GM12878 (cell line): ENCODE measurements around the gene ZNF234. TPM values are rescaled to one million over a fixed set of nuclear protein-coding genes. Genes with fewer than 3 reads are reported as not detected.

ENCODE experiments used
- ATAC-seq: fragments of 200-7000 bp; cut with Tn5 transposase; 3 replicates; pipeline ENCODE4 v1.9.1; 2020; ENCODE audit warnings: mild to moderate bottlenecking, moderate library complexity
- BruUV-seq: library from RNA; stranded (reverse); fragments of 400-500 nt; replicated peaks from 2 replicates; lab custom pipeline; 2021; lab: Mats Ljungman, UMichigan
- CTCF ChIA-PET: fragments of 300-600 bp; sonication (Branson Sonifier 250); formaldehyde crosslinking; extraction: SDS; loops from one replicate; lab custom pipeline; 2021; ENCODE audit warnings: inconsistent platforms; lab: Yijun Ruan, JAX
- POLR2A ChIA-PET: fragments of 350-600 bp; formaldehyde crosslinking; extraction: SDS; loops from one replicate; lab custom pipeline; 2021; ENCODE audit warnings: inconsistent platforms; lab: Charles Lee
- RAD21 ChIA-PET: fragments of 300-600 bp; sonication (Branson Sonifier 250); formaldehyde crosslinking; loops from one replicate; lab custom pipeline; 2023; ENCODE audit warnings: antibody characterized with exemption; ENCODE audit not compliant: unreplicated experiment; lab: Charles Lee
- SMC1A ChIA-PET: fragments of 300-600 bp; sonication (Branson Sonifier 250); formaldehyde crosslinking; loops from one replicate; lab custom pipeline; 2023; ENCODE audit not compliant: unreplicated experiment, uncharacterized antibody; lab: Charles Lee
- DNase-seq: peaks from one replicate; pipeline ENCODE4 v3.0.0-alpha.2; 2011; ENCODE audit warnings: low read depth, low spot score
- FAIRE-seq: peaks from 3 replicates; lab custom pipeline; 2011; peaks lifted over from hg19 to GRCh38; lab: Jason Lieb, UNC
- H2AFZ ChIP-seq: 2 replicates; pipeline ENCODE4 v1.6.0; 2011; ENCODE audit warnings: low read depth, low read length, control low read depth; ENCODE audit not compliant: control insufficient read depth
- H3K27ac ChIP-seq: 2 replicates; pipeline ENCODE4 v1.5.1; 2011; ENCODE audit warnings: control low read depth; ENCODE audit not compliant: control insufficient read depth, insufficient read depth
- H3K27me3 ChIP-seq, 2 experiments: replicated peaks in 1 of 2; 2 replicates each; pipeline versions ENCODE4 v1.6.0 to v1.6.1; 2011; ENCODE audit warnings: low read length in 1 of 2; ENCODE audit not compliant: control insufficient read depth in 2 of 2, insufficient read depth in 2 of 2
- H3K36me3 ChIP-seq, 2 experiments: 2 replicates each; pipeline ENCODE4 v1.5.1; 2011; ENCODE audit warnings: low read length in 1 of 2; ENCODE audit not compliant: control insufficient read depth in 2 of 2, insufficient read depth in 2 of 2
- H3K4me1 ChIP-seq: 2 replicates; pipeline ENCODE4 v1.6.1; 2011; ENCODE audit warnings: mild to moderate bottlenecking, low read length, moderate library complexity, mixed read lengths; ENCODE audit not compliant: control insufficient read depth, insufficient read depth
- H3K4me2 ChIP-seq: 2 replicates; pipeline ENCODE4 v1.6.0; 2011; ENCODE audit warnings: control low read depth; ENCODE audit not compliant: control insufficient read depth, insufficient read depth
- H3K4me3 ChIP-seq: fragments of 200-600 bp; sonication (generic); 2 replicates; pipeline ENCODE4 v1.5.1; 2016
- H3K79me2 ChIP-seq: 2 replicates; pipeline ENCODE4 v1.6.0; 2011; ENCODE audit warnings: low read length; ENCODE audit not compliant: control insufficient read depth, insufficient read depth
- H3K9ac ChIP-seq: 2 replicates; pipeline ENCODE4 v1.8.0; 2011; ENCODE audit warnings: low read length, control low read depth, mixed read lengths; ENCODE audit not compliant: control insufficient read depth, insufficient read depth
- H3K9me3 ChIP-seq: replicated peaks from 3 replicates; pipeline ENCODE4 v1.5.1; 2011; ENCODE audit warnings: mild to moderate bottlenecking, low read length; ENCODE audit not compliant: control insufficient read depth, insufficient read depth
- H4K20me1 ChIP-seq: 2 replicates; pipeline ENCODE4 v1.6.0; 2011; ENCODE audit not compliant: control insufficient read depth, insufficient read depth
- CBFB ChIP-seq: IDR thresholded peaks from 2 replicates; pipeline ENCODE4 v1.6.1; 2016; ENCODE audit warnings: antibody characterized with exemption, low read depth
- EZH2 ChIP-seq: IDR thresholded peaks from 2 replicates; pipeline ENCODE4 v1.6.1; 2012; ENCODE audit warnings: low read depth, mild to moderate bottlenecking, control low read depth, inconsistent platforms, low read length, borderline replicate concordance; ENCODE audit not compliant: control insufficient read depth
- FOS ChIP-seq: IDR thresholded peaks from 3 replicates; pipeline ENCODE4 v1.6.1; 2011; ENCODE audit warnings: borderline replicate concordance; ENCODE audit not compliant: insufficient read length; ENCODE audit errors: extremely low read depth
- HCFC1 ChIP-seq: fragments of 150-350 bp; IDR thresholded peaks from 2 replicates; pipeline ENCODE4 v1.6.1; 2014; ENCODE audit warnings: low read length
- IRF4 ChIP-seq: IDR thresholded peaks from 2 replicates; pipeline ENCODE4 v1.6.1; 2011; ENCODE audit warnings: low read depth, low read length
- MEF2B ChIP-seq: fragments of 450-650 bp; IDR thresholded peaks from 2 replicates; pipeline ENCODE4 v1.6.1; 2018; ENCODE audit warnings: mild to moderate bottlenecking, moderate library complexity; ENCODE audit not compliant: partially characterized antibody, poor library complexity, severe bottlenecking
- MTA3 ChIP-seq: IDR thresholded peaks from 2 replicates; pipeline ENCODE4 v1.6.1; 2012; ENCODE audit warnings: low read length, inconsistent platforms, borderline replicate concordance
- POLR2A ChIP-seq: IDR thresholded peaks from 2 replicates; pipeline ENCODE4 v1.6.1; 2011; ENCODE audit warnings: low read depth, mild to moderate bottlenecking, low read length
- SPI1 ChIP-seq: IDR thresholded peaks from 2 replicates; pipeline ENCODE4 v1.6.1; 2011; ENCODE audit warnings: low read depth, mild to moderate bottlenecking, low read length, moderate library complexity, borderline replicate concordance; ENCODE audit not compliant: insufficient read depth
- TCF12 ChIP-seq: IDR thresholded peaks from 2 replicates; pipeline ENCODE4 v1.6.1; 2011; ENCODE audit warnings: low read depth, mild to moderate bottlenecking, low read length
- YY1 ChIP-seq: IDR thresholded peaks from 2 replicates; pipeline ENCODE4 v1.6.1; 2011; ENCODE audit warnings: low read depth, mild to moderate bottlenecking, low read length
- WGBS: methylation state at CpG from one replicate; pipeline ENCODE4 v1.1.6; 2016; ENCODE audit warnings: low lambda C conversion rate; ENCODE audit not compliant: insufficient replicate concordance, insufficient coverage; ENCODE audit errors: missing lambda C conversion rate; 5-methylcytosine and 5-hydroxymethylcytosine counted together
- in situ Hi-C: fragments of 300-500 bp; cut with MboI; formaldehyde crosslinking; loops from 9 replicates; pipeline ENCODE4 v1.14.3; 2018; ENCODE audit warnings: mixed read lengths
- intact Hi-C: fragments of 100-400 bp; cut with micrococcal nuclease; formaldehyde crosslinking; loops from one replicate; pipeline ENCODE4 v1.14.2; 2022; ENCODE audit not compliant: unreplicated experiment
- polyA plus RNA-seq, 11 experiments: library from polyadenylated mRNA; depleted of rRNA in 4 of 11; unstranded in 6 of 11; stranded (reverse) in 5 of 11; fragments of >200 nt; fragmentation: Nextera tagmentation in 4 of 11; fragmentation: Illumina TruSeq in 1 of 11; extraction: Ambion mirVana in 4 of 11; extraction: Trizol in 1 of 11; gene quantifications; 1 replicate in 1 of 11; 2 replicates in 10 of 11; pipeline versions ENCODE4 v1.2.1 to v1.2.3, GENCODE V29; 2011 to 2016; ENCODE audit warnings: inconsistent platforms in 2 of 11, missing spikeins in 2 of 11, low read depth in 1 of 11
- total RNA-seq, 4 experiments: library from RNA; depleted of rRNA in 3 of 4; stranded (reverse); fragments of >200 nt in 3 of 4; fragmentation: Illumina TruSeq in 1 of 4; extraction: Trizol in 1 of 4; gene quantifications; 2 replicates each; pipeline versions ENCODE4 v1.2.1 to v1.2.3, GENCODE V29; 2013 to 2021
- TF ChIP-seq, protein P1 (sequence below): IDR thresholded peaks from 2 replicates; pipeline ENCODE4 v1.6.1; 2011; ENCODE audit warnings: low read depth, mild to moderate bottlenecking, low read length, moderate library complexity, borderline replicate concordance; ENCODE audit errors: extremely low read depth
- TF ChIP-seq, protein P2 (sequence below): fragments of 450-650 bp; IDR thresholded peaks from 2 replicates; pipeline ENCODE4 v1.6.1; 2018; ENCODE audit warnings: mild to moderate bottlenecking, low read depth, moderate library complexity; ENCODE audit not compliant: partially characterized antibody
- TF ChIP-seq, protein P3 (sequence below): IDR thresholded peaks from 2 replicates; pipeline ENCODE4 v1.6.1; 2011; ENCODE audit warnings: low read depth, low read length, improper control_type of control experiment, borderline replicate concordance
- TF ChIP-seq, protein P4 (sequence below): IDR thresholded peaks from 2 replicates; pipeline ENCODE4 v1.6.1; 2011; ENCODE audit warnings: mild to moderate bottlenecking, low read depth, low read length, moderate library complexity; ENCODE audit not compliant: insufficient replicate concordance

Gene ZNF234
- total and polyA plus RNA-seq, 10 of the 15 experiments (the other 5 are each of a cell fraction or from before 2014, with no cell fraction given): 2.7 to 10.5 (median 5.2) TPM

DNA sequence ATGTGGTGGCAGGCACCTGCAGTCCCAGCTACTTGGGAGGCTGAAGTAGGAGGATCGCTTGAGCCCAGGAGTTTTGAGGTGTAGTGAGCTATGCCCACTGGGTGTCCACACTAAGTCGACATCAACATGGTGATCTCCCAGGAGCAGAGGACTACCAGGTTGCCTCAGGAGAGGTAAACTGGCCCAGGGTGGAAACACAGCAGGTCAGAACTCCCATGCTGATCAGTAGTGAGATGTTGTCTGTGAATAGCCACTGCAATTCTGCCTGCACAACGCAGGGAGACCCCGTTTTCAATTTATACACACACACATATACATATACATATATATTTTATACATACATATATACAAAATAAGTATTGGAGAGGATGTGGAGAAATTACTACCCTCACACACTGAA lies 49.2 kb upstream of the ZNF234 start:
- POLR2A ChIA-PET: no interaction called here
- TF ChIP-seq TCF12 (no peak), MEF2B (no peak), FOS (no peak), IRF4 (no peak), POLR2A (no peak), MTA3 (no peak), YY1 (no peak), HCFC1 (no peak), EZH2 (no peak), CBFB (no peak), SPI1 (no peak)
- TF ChIP-seq, protein P1, sequence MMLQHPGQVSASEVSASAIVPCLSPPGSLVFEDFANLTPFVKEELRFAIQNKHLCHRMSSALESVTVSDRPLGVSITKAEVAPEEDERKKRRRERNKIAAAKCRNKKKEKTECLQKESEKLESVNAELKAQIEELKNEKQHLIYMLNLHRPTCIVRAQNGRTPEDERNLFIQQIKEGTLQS: no peak
- TF ChIP-seq, protein P2, sequence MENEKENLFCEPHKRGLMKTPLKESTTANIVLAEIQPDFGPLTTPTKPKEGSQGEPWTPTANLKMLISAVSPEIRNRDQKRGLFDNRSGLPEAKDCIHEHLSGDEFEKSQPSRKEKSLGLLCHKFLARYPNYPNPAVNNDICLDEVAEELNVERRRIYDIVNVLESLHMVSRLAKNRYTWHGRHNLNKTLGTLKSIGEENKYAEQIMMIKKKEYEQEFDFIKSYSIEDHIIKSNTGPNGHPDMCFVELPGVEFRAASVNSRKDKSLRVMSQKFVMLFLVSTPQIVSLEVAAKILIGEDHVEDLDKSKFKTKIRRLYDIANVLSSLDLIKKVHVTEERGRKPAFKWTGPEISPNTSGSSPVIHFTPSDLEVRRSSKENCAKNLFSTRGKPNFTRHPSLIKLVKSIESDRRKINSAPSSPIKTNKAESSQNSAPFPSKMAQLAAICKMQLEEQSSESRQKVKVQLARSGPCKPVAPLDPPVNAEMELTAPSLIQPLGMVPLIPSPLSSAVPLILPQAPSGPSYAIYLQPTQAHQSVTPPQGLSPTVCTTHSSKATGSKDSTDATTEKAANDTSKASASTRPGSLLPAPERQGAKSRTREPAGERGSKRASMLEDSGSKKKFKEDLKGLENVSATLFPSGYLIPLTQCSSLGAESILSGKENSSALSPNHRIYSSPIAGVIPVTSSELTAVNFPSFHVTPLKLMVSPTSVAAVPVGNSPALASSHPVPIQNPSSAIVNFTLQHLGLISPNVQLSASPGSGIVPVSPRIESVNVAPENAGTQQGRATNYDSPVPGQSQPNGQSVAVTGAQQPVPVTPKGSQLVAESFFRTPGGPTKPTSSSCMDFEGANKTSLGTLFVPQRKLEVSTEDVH: no peak
- TF ChIP-seq, protein P3, sequence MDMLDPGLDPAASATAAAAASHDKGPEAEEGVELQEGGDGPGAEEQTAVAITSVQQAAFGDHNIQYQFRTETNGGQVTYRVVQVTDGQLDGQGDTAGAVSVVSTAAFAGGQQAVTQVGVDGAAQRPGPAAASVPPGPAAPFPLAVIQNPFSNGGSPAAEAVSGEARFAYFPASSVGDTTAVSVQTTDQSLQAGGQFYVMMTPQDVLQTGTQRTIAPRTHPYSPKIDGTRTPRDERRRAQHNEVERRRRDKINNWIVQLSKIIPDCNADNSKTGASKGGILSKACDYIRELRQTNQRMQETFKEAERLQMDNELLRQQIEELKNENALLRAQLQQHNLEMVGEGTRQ: no peak
- TF ChIP-seq, protein P4, sequence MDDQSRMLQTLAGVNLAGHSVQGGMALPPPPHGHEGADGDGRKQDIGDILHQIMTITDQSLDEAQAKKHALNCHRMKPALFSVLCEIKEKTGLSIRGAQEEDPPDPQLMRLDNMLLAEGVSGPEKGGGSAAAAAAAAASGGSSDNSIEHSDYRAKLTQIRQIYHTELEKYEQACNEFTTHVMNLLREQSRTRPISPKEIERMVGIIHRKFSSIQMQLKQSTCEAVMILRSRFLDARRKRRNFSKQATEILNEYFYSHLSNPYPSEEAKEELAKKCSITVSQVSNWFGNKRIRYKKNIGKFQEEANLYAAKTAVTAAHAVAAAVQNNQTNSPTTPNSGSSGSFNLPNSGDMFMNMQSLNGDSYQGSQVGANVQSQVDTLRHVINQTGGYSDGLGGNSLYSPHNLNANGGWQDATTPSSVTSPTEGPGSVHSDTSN: no peak

More for the DNA sequence above, 49.2 kb upstream of the ZNF234 start:
- FAIRE-seq (no peak), ATAC-seq (no peak), DNase-seq (no peak)
- in situ Hi-C loops (no loop called here), intact Hi-C loops (loop anchor here (10.0 kb wide), 1 partner anchor 157 kb away; the partner anchor contains the start of gene ZNF45)
- no peak overlapping the region for H3K4me3 ChIP-seq
- peaks cover 0 to 6% of the 10 kb centered on the region in 2 experiments; a peak in 1 of 4 replicates for H3K36me3 ChIP-seq
- RAD21 ChIA-PET: no interaction called here
- no peak overlapping the region for H2AFZ ChIP-seq
- H3K27me3 ChIP-seq: no peaks in the 10 kb centered on the region
- no peak overlapping the region for H3K9ac ChIP-seq
- H3K79me2 ChIP-seq: peaks cover 20% of the 10 kb centered on the region
- no peaks in the 10 kb centered on the region; the same call in 2 of the 3 replicates for H3K9me3 ChIP-seq
- no peaks in the 10 kb centered on the region for H4K20me1 ChIP-seq
- no TSS peak for BruUV-seq
- CTCF ChIA-PET: interaction anchor here (0.7 kb wide), 1 partner anchor 10 kb away, joined by 3 read pairs; no protein-coding TSS in a partner anchor
- 64% methylated on average over 4 of the region's 4 CpGs for WGBS
- no peaks in the 10 kb centered on the region for H3K4me1 ChIP-seq
- no peak overlapping the region for H3K4me2 ChIP-seq
- SMC1A ChIA-PET: no interaction called here
- H3K27ac ChIP-seq: no peak overlapping the region
